Memory B cell (primary cell): ENCODE results near the gene MRPL4.
A peak's percentile ranks its signal among the peaks of the same experiment; 100 is the strongest.
"Not testable (repeated sequence)": the region's sequence is repeated elsewhere in the genome, so short reads cannot be mapped to it uniquely, and the experiment has no call there.

Experiments
- ATAC-seq: fragments of 150-1000 bp; cut with Tn5 transposase; 2 replicates; pipeline ENCODE4 v1.10.0; 2021; ENCODE audit warnings: low read depth, mild to moderate bottlenecking, moderate library complexity
- DNase-seq, 2 donors: peaks; one replicate each; pipeline ENCODE4 v3.0.0; 2022; ENCODE audit warnings: low spot score in 2 of 2
- H3K27ac Mint-ChIP-seq: one replicate; pipeline ENCODE4 v1.8.0; 2022; ENCODE audit warnings: mild to moderate bottlenecking, moderate library complexity, mixed read lengths
- H3K27me3 Mint-ChIP-seq: one replicate; pipeline ENCODE4 v1.8.0; 2022; ENCODE audit warnings: mixed read lengths
- H3K36me3 Mint-ChIP-seq: one replicate; pipeline ENCODE4 v1.8.0; 2022; ENCODE audit warnings: mild to moderate bottlenecking, mixed read lengths
- H3K4me1 Mint-ChIP-seq: one replicate; pipeline ENCODE4 v1.8.0; 2022; ENCODE audit warnings: mixed read lengths
- H3K4me3 Mint-ChIP-seq: one replicate; pipeline ENCODE4 v1.8.0; 2022; ENCODE audit warnings: mild to moderate bottlenecking, moderate library complexity, mixed read lengths
- H3K9me3 Mint-ChIP-seq: one replicate; pipeline ENCODE4 v1.8.0; 2022; ENCODE audit warnings: mixed read lengths

Gene MRPL4

GRCh38 chr19:10262771-10263170, 10.8 kb downstream of the MRPL4 start:
- no peak for DNase-seq
- ATAC-seq: no peak
- no peak overlapping the region for H3K4me3 Mint-ChIP-seq
- no peaks in the 10 kb centered on the region for H3K4me1 Mint-ChIP-seq
- peaks cover 3% of the 10 kb centered on the region for H3K36me3 Mint-ChIP-seq
- no peaks in the 10 kb centered on the region for H3K9me3 Mint-ChIP-seq
- no peaks in the 10 kb centered on the region for H3K27me3 Mint-ChIP-seq
- no peak overlapping the region for H3K27ac Mint-ChIP-seq

DNA sequence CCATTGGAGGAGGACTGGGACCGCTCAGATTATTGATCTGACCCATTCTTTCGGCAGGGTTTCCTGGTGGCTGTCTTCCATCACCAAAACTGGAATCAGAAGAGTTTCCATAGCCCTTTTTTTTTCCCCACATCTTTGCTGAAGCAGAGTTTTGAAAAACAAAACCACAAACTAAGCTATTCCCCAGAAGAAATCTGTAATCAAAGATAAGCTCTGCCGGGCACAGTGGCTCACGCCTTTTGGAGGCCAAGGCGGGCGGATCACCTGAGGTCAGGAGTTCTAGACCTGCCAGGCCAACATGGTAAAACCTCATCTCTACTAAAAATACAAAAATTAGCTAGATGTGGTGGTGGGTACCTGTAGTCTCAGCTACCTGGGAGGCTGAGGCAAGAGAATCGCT, 14.7 kb downstream of the MRPL4 start:
- Mint-ChIP-seq H3K27ac (no peak overlapping the region), H3K4me1 (peaks cover 8% of the 10 kb centered on the region), H3K27me3 (no peaks in the 10 kb centered on the region), H3K9me3 (no peaks in the 10 kb centered on the region), H3K4me3 (no peak overlapping the region), H3K36me3 (no peaks in the 10 kb centered on the region)
- DNase-seq (no peak), ATAC-seq (no peak)

DNA sequence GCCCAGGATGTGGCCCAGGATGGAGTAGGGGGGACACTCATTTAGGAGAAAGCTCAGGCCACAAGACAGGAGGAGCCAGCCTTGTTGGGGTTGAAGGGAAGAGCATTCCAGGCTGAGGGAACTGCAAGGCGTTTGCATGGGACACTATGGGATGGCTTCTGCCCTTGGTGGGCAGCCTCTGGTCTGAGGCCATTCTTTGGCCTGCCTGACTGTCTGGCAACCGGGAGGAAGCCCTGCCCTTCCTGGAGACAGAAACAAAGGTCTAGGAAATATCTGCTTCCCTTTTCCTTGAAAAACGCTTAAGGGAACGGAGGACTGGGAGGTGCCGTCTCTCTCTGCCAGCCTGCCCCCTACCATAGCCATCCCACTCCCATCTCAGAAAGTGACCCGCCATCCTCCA, 16.1 kb downstream of the MRPL4 start:
- Mint-ChIP-seq H3K9me3 (no peaks in the 10 kb centered on the region), H3K4me1 (peaks cover 19% of the 10 kb centered on the region), H3K27me3 (no peaks in the 10 kb centered on the region), H3K4me3 (no peak overlapping the region), H3K27ac (no peak overlapping the region), H3K36me3 (no peaks in the 10 kb centered on the region)
- no peak for ATAC-seq
- DNase-seq: no peak

DNA sequence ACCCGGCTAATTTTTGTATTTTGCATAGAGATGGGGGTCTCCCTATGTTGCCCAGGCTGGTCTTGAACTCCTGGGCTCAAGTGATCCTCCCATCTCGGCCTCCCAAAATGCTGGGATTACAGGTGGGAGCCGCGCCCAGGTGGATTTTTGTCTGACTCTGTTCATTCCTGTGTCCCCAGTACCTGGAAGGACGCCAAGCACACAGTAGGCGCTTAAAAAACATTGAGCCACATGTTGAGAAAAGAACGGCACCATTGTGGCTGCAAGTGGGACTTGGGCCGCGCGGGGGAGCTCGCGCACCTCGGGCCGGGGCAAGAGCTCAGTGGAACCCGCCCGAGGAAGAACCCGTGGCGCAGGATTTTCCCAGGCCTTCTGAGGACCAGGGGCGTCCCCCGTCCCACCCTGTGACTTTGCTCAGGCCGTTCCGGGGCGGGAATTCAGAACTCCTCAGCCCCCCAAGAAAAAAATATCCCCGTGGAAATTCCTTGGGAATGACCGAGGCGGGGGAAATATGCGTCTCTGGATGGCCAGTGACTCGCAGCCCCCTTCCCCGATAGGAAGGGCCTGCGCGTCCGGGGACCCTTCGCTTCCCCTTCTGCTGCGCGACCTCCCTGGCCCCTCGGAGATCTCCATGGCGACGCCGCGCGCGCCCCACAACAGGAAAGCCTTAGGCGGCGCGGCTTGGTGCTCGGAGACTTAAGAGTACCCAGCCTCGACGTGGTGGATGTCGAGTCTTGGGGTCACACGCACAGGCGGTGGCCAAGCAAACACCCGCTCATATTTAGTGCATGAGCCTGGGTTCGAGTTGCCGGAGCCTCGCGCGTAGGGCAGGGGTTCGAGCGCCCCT, 17.5 kb downstream of the MRPL4 start:
- H3K27me3 Mint-ChIP-seq: no peaks in the 10 kb centered on the region
- peak; percentile 43 for ATAC-seq
- H3K4me1 Mint-ChIP-seq: peaks cover 21% of the 10 kb centered on the region
- H3K27ac Mint-ChIP-seq: peak overlapping the region; percentile 94
- peaks cover 1% of the 10 kb centered on the region for H3K36me3 Mint-ChIP-seq
- H3K4me3 Mint-ChIP-seq: peak overlapping the region; percentile 84
- peak; percentile 91 to 98 for DNase-seq
- H3K9me3 Mint-ChIP-seq: no peaks in the 10 kb centered on the region

GRCh38 chr19:10270180-10270615, 18.2 kb downstream of the MRPL4 start:
- H3K36me3 Mint-ChIP-seq: peaks cover 5% of the 10 kb centered on the region
- ATAC-seq (peak; percentile 59), DNase-seq (peak in 1 of 2 donors; percentile 75)
- H3K27ac Mint-ChIP-seq: peak overlapping the region; percentile 94
- peak overlapping the region; percentile 84 for H3K4me3 Mint-ChIP-seq
- H3K27me3 Mint-ChIP-seq: no peaks in the 10 kb centered on the region
- H3K9me3 Mint-ChIP-seq: no peaks in the 10 kb centered on the region
- peaks cover 21% of the 10 kb centered on the region for H3K4me1 Mint-ChIP-seq

DNA sequence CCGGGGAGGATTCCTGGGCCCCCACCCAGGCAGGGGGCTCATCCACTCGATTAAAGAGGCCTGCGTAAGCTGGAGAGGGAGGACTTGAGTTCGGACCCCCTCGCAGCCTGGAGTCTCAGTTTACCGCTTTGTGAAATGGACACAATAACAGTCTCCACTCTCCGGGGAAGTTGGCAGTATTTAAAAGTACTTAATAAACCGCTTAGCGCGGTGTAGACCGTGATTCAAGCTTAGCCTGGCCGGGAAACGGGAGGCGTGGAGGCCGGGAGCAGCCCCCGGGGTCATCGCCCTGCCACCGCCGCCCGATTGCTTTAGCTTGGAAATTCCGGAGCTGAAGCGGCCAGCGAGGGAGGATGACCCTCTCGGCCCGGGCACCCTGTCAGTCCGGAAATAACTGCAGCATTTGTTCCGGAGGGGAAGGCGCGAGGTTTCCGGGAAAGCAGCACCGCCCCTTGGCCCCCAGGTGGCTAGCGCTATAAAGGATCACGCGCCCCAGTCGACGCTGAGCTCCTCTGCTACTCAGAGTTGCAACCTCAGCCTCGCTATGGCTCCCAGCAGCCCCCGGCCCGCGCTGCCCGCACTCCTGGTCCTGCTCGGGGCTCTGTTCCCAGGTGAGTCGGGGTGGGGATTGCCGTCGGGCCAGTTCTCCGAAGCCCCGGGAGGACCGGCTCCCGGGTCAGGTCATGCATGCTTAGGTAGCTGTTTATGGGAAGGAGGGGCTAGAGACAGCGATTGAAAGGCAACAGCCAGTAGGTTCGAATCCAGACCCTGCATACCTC, 18.8 kb downstream of the MRPL4 start, which contains the start of gene ICAM1:
ICAM1 (plus strand) TSS at position 505 of the 779 bp plus-strand sequence; CDS start at position 545, 40 bp downstream.
- H3K4me3 Mint-ChIP-seq: peak within 1 kb of the TSS; percentile 84
- DNase-seq: peak; percentile 72 to 78
- peaks cover 5% of the 10 kb centered on the region for H3K36me3 Mint-ChIP-seq
- H3K4me1 Mint-ChIP-seq: peaks cover 21% of the 10 kb centered on the region
- ATAC-seq: peak; percentile 47
- no peaks in the 10 kb centered on the region for H3K9me3 Mint-ChIP-seq
- no peaks in the 10 kb centered on the region for H3K27me3 Mint-ChIP-seq
- peak within 1 kb of the TSS; percentile 94 for H3K27ac Mint-ChIP-seq

DNA sequence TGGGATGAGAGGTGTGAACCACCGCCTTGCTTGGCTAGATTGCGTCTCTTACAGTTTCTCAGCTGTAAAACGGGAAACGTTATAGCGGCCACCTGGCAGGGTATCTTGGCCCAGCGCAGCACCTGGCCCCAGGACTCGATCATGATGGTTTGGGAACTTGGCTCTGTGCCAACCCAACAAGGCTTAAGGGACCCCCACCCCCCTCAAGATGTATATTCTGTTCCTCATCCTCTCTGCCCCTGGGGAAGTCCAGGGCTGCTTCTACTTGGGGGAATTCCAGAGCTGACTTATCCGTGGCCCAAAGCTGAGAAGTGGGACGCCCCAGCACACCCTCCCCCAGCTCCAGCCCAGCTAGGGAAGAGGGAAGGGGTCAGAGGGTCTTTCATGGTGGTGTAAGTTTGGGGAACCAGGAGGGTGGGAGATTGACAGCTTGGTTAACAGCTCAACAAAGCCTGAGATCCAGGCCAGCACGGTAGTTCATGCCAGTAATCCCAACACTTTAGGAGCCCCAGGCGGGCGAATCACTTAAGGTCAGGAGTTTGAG, 19.6 kb downstream of the MRPL4 start:
- H3K27me3 Mint-ChIP-seq: no peaks in the 10 kb centered on the region
- H3K27ac Mint-ChIP-seq: peak overlapping the region; percentile 94
- peak overlapping the region; percentile 84 for H3K4me3 Mint-ChIP-seq
- peak; percentile 56 for ATAC-seq
- peak; percentile 77 to 86 for DNase-seq
- no peaks in the 10 kb centered on the region for H3K9me3 Mint-ChIP-seq
- peaks cover 5% of the 10 kb centered on the region for H3K36me3 Mint-ChIP-seq
- peaks cover 21% of the 10 kb centered on the region for H3K4me1 Mint-ChIP-seq

- no peak overlapping the region for H3K4me3 Mint-ChIP-seq
- ATAC-seq (no peak), DNase-seq (no peak)
- H3K27ac Mint-ChIP-seq: no peak overlapping the region
- H3K36me3 Mint-ChIP-seq: peaks cover 12% of the 10 kb centered on the region
- peaks cover 22% of the 10 kb centered on the region for H3K4me1 Mint-ChIP-seq
- H3K27me3 Mint-ChIP-seq: no peaks in the 10 kb centered on the region
- H3K9me3 Mint-ChIP-seq: no peaks in the 10 kb centered on the region
Observed at GRCh38 chr19:10274589-10274988, 22.6 kb downstream of the MRPL4 start.

DNA sequence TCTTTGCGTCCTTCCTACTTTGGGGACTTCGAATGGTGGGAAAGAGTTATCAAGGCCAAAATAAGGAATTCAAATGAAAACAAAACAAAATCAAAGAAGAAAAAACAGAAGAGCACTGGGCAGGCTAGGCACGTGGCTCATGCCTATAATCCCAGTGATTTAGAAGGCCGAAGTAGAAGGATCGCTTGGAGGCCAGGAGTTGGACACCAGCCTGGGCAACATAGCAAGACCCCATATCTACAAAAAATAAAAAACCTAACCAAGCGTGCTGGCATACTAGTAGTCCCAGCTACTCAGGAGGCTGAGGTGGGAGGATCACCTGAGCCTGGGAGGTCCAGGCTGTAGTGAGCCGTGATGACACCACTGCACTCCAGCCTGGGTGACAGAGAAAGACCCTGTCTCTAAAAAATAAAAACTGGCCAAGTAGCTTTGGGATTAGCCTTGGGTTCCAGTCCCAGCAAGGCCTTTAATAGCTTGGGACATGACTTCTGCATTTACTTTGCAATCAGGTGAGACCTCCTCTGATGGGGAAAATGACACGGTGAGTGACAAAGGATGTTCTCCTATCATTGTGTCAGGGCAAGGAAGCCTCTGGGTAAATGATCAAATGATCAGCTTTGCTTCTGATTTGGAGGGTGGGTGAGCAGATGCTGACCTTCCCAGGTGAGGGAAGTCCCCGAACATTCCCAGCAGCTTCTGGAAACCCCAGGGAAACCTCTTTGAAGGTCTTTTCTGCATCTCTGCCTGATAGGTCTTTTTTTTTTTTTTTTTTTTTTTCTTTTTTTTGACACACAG, 26.0 kb downstream of the MRPL4 start:
- no peak overlapping the region for H3K4me3 Mint-ChIP-seq
- peak overlapping the region; percentile 20 for H3K27ac Mint-ChIP-seq
- ATAC-seq (no peak), DNase-seq (no peak)
- H3K36me3 Mint-ChIP-seq: peaks cover 12% of the 10 kb centered on the region
- no peaks in the 10 kb centered on the region for H3K9me3 Mint-ChIP-seq
- H3K27me3 Mint-ChIP-seq: no peaks in the 10 kb centered on the region
- H3K4me1 Mint-ChIP-seq: peaks cover 11% of the 10 kb centered on the region

GRCh38 chr19:10278935-10279334, 26.9 kb downstream of the MRPL4 start:
- no peak overlapping the region for H3K4me3 Mint-ChIP-seq
- H3K9me3 Mint-ChIP-seq: no peaks in the 10 kb centered on the region
- H3K27me3 Mint-ChIP-seq: no peaks in the 10 kb centered on the region
- H3K36me3 Mint-ChIP-seq: peaks cover 15% of the 10 kb centered on the region
- H3K27ac Mint-ChIP-seq: no peak overlapping the region
- no peak for ATAC-seq
- no peak for DNase-seq
- H3K4me1 Mint-ChIP-seq: peaks cover 10% of the 10 kb centered on the region

GRCh38 chr19:10279737-10280442, 27.9 kb downstream of the MRPL4 start:
- peak overlapping the region; percentile 48 for H3K27ac Mint-ChIP-seq
- no peak for DNase-seq

GRCh38 chr19:10282043-10282442, 30.0 kb downstream of the MRPL4 start:
- H3K4me3 Mint-ChIP-seq: not testable (repeated sequence)

More at GRCh38 chr19:10279737-10280442, 27.9 kb downstream of the MRPL4 start:
- peaks cover 9% of the 10 kb centered on the region for H3K4me1 Mint-ChIP-seq
- ATAC-seq: peak; percentile 34
- no peaks in the 10 kb centered on the region for H3K27me3 Mint-ChIP-seq
- H3K9me3 Mint-ChIP-seq: no peaks in the 10 kb centered on the region
- no peak overlapping the region for H3K4me3 Mint-ChIP-seq
- H3K36me3 Mint-ChIP-seq: peaks cover 13% of the 10 kb centered on the region

More at GRCh38 chr19:10282043-10282442, 30.0 kb downstream of the MRPL4 start:
- not testable (repeated sequence) for ATAC-seq, DNase-seq, H3K4me1 Mint-ChIP-seq, H3K27me3 Mint-ChIP-seq, H3K9me3 Mint-ChIP-seq, H3K27ac Mint-ChIP-seq
- peaks cover 16% of the 10 kb centered on the region for H3K36me3 Mint-ChIP-seq
